GM12878 (cell line): Measurements from ENCODE around the gene SYNPO. TPM values are rescaled to one million over a fixed set of nuclear protein-coding genes. Genes with fewer than 3 reads are reported as not detected.

ENCODE experiments used
- ATAC-seq: fragments of 200-7000 bp; cut with Tn5 transposase; 3 replicates; pipeline ENCODE4 v1.9.1; 2020; ENCODE audit warnings: mild to moderate bottlenecking, moderate library complexity
- BruUV-seq: library from RNA; stranded (reverse); fragments of 400-500 nt; replicated peaks from 2 replicates; lab custom pipeline; 2021; lab: Mats Ljungman, UMichigan
- CTCF ChIA-PET: fragments of 300-600 bp; sonication (Branson Sonifier 250); formaldehyde crosslinking; extraction: SDS; loops from one replicate; lab custom pipeline; 2021; ENCODE audit warnings: inconsistent platforms; lab: Yijun Ruan, JAX
- POLR2A ChIA-PET: fragments of 350-600 bp; formaldehyde crosslinking; extraction: SDS; loops from one replicate; lab custom pipeline; 2021; ENCODE audit warnings: inconsistent platforms; lab: Charles Lee
- RAD21 ChIA-PET: fragments of 300-600 bp; sonication (Branson Sonifier 250); formaldehyde crosslinking; loops from one replicate; lab custom pipeline; 2023; ENCODE audit warnings: antibody characterized with exemption; ENCODE audit not compliant: unreplicated experiment; lab: Charles Lee
- SMC1A ChIA-PET: fragments of 300-600 bp; sonication (Branson Sonifier 250); formaldehyde crosslinking; loops from one replicate; lab custom pipeline; 2023; ENCODE audit not compliant: unreplicated experiment, uncharacterized antibody; lab: Charles Lee
- DNase-seq: peaks from one replicate; pipeline ENCODE4 v3.0.0-alpha.2; 2011; ENCODE audit warnings: low read depth, low spot score
- FAIRE-seq: peaks from 3 replicates; lab custom pipeline; 2011; peaks lifted over from hg19 to GRCh38; lab: Jason Lieb, UNC
- H2AFZ ChIP-seq: 2 replicates; pipeline ENCODE4 v1.6.0; 2011; ENCODE audit warnings: low read depth, low read length, control low read depth; ENCODE audit not compliant: control insufficient read depth
- H3K27ac ChIP-seq: 2 replicates; pipeline ENCODE4 v1.5.1; 2011; ENCODE audit warnings: control low read depth; ENCODE audit not compliant: control insufficient read depth, insufficient read depth
- H3K27me3 ChIP-seq, 2 experiments: replicated peaks in 1 of 2; 2 replicates each; pipeline versions ENCODE4 v1.6.0 to v1.6.1; 2011; ENCODE audit warnings: low read length in 1 of 2; ENCODE audit not compliant: control insufficient read depth in 2 of 2, insufficient read depth in 2 of 2
- H3K36me3 ChIP-seq, 2 experiments: 2 replicates each; pipeline ENCODE4 v1.5.1; 2011; ENCODE audit warnings: low read length in 1 of 2; ENCODE audit not compliant: control insufficient read depth in 2 of 2, insufficient read depth in 2 of 2
- H3K4me1 ChIP-seq: 2 replicates; pipeline ENCODE4 v1.6.1; 2011; ENCODE audit warnings: mild to moderate bottlenecking, low read length, moderate library complexity, mixed read lengths; ENCODE audit not compliant: control insufficient read depth, insufficient read depth
- H3K4me2 ChIP-seq: 2 replicates; pipeline ENCODE4 v1.6.0; 2011; ENCODE audit warnings: control low read depth; ENCODE audit not compliant: control insufficient read depth, insufficient read depth
- H3K4me3 ChIP-seq: fragments of 200-600 bp; sonication (generic); 2 replicates; pipeline ENCODE4 v1.5.1; 2016
- H3K79me2 ChIP-seq: 2 replicates; pipeline ENCODE4 v1.6.0; 2011; ENCODE audit warnings: low read length; ENCODE audit not compliant: control insufficient read depth, insufficient read depth
- H3K9ac ChIP-seq: 2 replicates; pipeline ENCODE4 v1.8.0; 2011; ENCODE audit warnings: low read length, control low read depth, mixed read lengths; ENCODE audit not compliant: control insufficient read depth, insufficient read depth
- H3K9me3 ChIP-seq: replicated peaks from 3 replicates; pipeline ENCODE4 v1.5.1; 2011; ENCODE audit warnings: mild to moderate bottlenecking, low read length; ENCODE audit not compliant: control insufficient read depth, insufficient read depth
- H4K20me1 ChIP-seq: 2 replicates; pipeline ENCODE4 v1.6.0; 2011; ENCODE audit not compliant: control insufficient read depth, insufficient read depth
- CHD1 ChIP-seq: IDR thresholded peaks from 2 replicates; pipeline ENCODE4 v1.6.1; 2012; ENCODE audit warnings: low read depth, low read length, improper control_type of control experiment
- POU2F2 ChIP-seq: IDR thresholded peaks from 3 replicates; pipeline ENCODE4 v1.6.1; 2011; ENCODE audit warnings: low read depth, mild to moderate bottlenecking, low read length, borderline replicate concordance
- SP1 ChIP-seq: IDR thresholded peaks from one replicate; pipeline ENCODE4 v1.6.1; 2011; ENCODE audit warnings: low read depth, low read length
- WGBS: methylation state at CpG from one replicate; pipeline ENCODE4 v1.1.6; 2016; ENCODE audit warnings: low lambda C conversion rate; ENCODE audit not compliant: insufficient replicate concordance, insufficient coverage; ENCODE audit errors: missing lambda C conversion rate; 5-methylcytosine and 5-hydroxymethylcytosine counted together
- in situ Hi-C: fragments of 300-500 bp; cut with MboI; formaldehyde crosslinking; loops from 9 replicates; pipeline ENCODE4 v1.14.3; 2018; ENCODE audit warnings: mixed read lengths
- intact Hi-C: fragments of 100-400 bp; cut with micrococcal nuclease; formaldehyde crosslinking; loops from one replicate; pipeline ENCODE4 v1.14.2; 2022; ENCODE audit not compliant: unreplicated experiment
- polyA plus RNA-seq, 11 experiments: library from polyadenylated mRNA; depleted of rRNA in 4 of 11; unstranded in 6 of 11; stranded (reverse) in 5 of 11; fragments of >200 nt; fragmentation: Nextera tagmentation in 4 of 11; fragmentation: Illumina TruSeq in 1 of 11; extraction: Ambion mirVana in 4 of 11; extraction: Trizol in 1 of 11; gene quantifications; 1 replicate in 1 of 11; 2 replicates in 10 of 11; pipeline versions ENCODE4 v1.2.1 to v1.2.3, GENCODE V29; 2011 to 2016; ENCODE audit warnings: inconsistent platforms in 2 of 11, missing spikeins in 2 of 11, low read depth in 1 of 11
- total RNA-seq, 4 experiments: library from RNA; depleted of rRNA in 3 of 4; stranded (reverse); fragments of >200 nt in 3 of 4; fragmentation: Illumina TruSeq in 1 of 4; extraction: Trizol in 1 of 4; gene quantifications; 2 replicates each; pipeline versions ENCODE4 v1.2.1 to v1.2.3, GENCODE V29; 2013 to 2021
- TF ChIP-seq, protein P1 (sequence below): fragments of 450-650 bp; IDR thresholded peaks from 2 replicates; pipeline ENCODE4 v1.6.1; 2017; ENCODE audit warnings: low read depth, mild to moderate bottlenecking, moderate library complexity

SYNPO gene
- total and polyA plus RNA-seq, 10 of the 15 experiments (the other 5 are each of a cell fraction or from before 2014, with no cell fraction given): 0.77 to 21.0 (median 3.9) TPM

- Histone ChIP-seq H3K4me2 (no peak overlapping the region), H3K9me3 (no peaks in the 10 kb centered on the region), H4K20me1 (no peaks in the 10 kb centered on the region), H3K79me2 (no peaks in the 10 kb centered on the region), H3K9ac (no peak overlapping the region), H3K4me1 (peaks cover 9% of the 10 kb centered on the region), H3K27ac (no peak overlapping the region), H3K36me3 (no peaks in the 10 kb centered on the region), H3K27me3 (no peaks in the 10 kb centered on the region; a peak in 1 of 4 replicates), H2AFZ (no peak overlapping the region), H3K4me3 (no peak overlapping the region)
- ChIA-PET RAD21 (interaction anchor here (0.8 to 1.7 kb wide), 5 partner anchors 26 to 396 kb away, joined by 3 to 6 read pairs (median 4); no protein-coding TSS in a partner anchor), POLR2A (no interaction called here), CTCF (interaction anchor here (0.8 to 12.7 kb wide), 7 partner anchors 9 to 194 kb away, joined by 3 to 236 read pairs (median 8); partner anchors contain the start of gene IRGM), SMC1A (interaction anchor here (0.7 to 5.8 kb wide), 4 partner anchors 10 to 90 kb away, joined by 3 to 61 read pairs (median 7); partner anchors contain the start of gene MYOZ3)
- BruUV-seq: no TSS peak
- in situ Hi-C loops: loop anchor here (5.0 to 10.0 kb wide), 2 partner anchors 90 to 197 kb away; no protein-coding TSS in a partner anchor
- 50% methylated on average over 13 of the region's 13 CpGs for WGBS
- FAIRE-seq: no peak
- intact Hi-C loops: loop anchor here (10.0 kb wide), 1 partner anchor 197 kb away; no protein-coding TSS in a partner anchor
- no peak for ATAC-seq
- no peak for DNase-seq
- TF ChIP-seq, protein P1, sequence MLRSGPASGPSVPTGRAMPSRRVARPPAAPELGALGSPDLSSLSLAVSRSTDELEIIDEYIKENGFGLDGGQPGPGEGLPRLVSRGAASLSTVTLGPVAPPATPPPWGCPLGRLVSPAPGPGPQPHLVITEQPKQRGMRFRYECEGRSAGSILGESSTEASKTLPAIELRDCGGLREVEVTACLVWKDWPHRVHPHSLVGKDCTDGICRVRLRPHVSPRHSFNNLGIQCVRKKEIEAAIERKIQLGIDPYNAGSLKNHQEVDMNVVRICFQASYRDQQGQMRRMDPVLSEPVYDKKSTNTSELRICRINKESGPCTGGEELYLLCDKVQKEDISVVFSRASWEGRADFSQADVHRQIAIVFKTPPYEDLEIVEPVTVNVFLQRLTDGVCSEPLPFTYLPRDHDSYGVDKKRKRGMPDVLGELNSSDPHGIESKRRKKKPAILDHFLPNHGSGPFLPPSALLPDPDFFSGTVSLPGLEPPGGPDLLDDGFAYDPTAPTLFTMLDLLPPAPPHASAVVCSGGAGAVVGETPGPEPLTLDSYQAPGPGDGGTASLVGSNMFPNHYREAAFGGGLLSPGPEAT: no peak
- TF ChIP-seq SP1: no peak
- no peak for TF ChIP-seq CHD1
- TF ChIP-seq POU2F2: no peak
Observed at GRCh38 chr5:150651924-150652671, 11.6 kb downstream of the SYNPO start.
